ENCODE measurements around the gene APOB.
"Not testable (repeated sequence)": the region's sequence is repeated elsewhere in the genome, so short reads cannot be mapped to it uniquely, and the experiment has no call there.

Gene APOB

GRCh38 chr2:21033237-21034155, 10.4 kb downstream of the APOB start:
- no peak for DNase-seq (ENCODE audit: low read depth)

DNA sequence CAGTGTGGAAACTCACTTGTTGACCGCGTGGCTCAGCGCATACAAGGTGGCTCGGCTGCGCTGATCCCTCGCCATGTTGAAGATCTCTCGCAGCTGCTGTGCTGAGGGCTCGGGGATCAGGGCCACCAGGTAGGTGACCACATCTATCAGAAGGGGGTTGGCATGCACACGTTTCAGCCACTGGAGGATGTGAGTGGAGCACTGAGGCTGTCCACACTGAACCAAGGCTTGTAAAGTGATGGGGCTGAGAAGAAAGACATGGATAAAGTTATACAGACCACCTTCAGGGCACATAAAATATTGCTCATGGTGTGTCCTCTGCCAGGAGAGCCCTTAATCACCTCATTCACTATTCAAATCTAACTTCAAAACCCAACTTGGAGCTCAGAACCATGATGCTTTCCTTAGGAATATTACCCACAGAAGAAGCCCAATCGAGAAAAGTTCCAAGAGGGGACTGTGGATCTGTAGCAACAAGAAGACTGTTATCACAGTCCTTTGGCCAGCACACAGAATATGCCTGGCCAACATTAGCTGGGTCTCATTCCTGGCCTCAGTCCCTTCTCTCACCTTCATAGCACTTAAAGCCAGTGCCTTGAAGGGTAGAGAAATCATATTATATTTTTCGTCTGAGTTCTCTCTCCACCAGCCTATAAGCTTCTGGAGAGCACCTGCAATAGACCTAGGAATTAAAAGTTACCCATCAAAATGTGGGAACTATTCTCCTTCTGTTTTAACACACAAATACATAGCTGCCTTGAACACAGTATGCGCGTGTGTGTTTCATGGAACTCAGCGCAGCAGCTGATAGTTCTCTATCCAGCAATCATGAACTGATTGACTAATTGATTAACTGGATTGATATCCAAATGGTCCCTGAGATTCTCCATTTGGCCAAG, 11.3 kb downstream of the APOB start:
- DNase-seq (ENCODE audit: low read depth): no peak

DNA sequence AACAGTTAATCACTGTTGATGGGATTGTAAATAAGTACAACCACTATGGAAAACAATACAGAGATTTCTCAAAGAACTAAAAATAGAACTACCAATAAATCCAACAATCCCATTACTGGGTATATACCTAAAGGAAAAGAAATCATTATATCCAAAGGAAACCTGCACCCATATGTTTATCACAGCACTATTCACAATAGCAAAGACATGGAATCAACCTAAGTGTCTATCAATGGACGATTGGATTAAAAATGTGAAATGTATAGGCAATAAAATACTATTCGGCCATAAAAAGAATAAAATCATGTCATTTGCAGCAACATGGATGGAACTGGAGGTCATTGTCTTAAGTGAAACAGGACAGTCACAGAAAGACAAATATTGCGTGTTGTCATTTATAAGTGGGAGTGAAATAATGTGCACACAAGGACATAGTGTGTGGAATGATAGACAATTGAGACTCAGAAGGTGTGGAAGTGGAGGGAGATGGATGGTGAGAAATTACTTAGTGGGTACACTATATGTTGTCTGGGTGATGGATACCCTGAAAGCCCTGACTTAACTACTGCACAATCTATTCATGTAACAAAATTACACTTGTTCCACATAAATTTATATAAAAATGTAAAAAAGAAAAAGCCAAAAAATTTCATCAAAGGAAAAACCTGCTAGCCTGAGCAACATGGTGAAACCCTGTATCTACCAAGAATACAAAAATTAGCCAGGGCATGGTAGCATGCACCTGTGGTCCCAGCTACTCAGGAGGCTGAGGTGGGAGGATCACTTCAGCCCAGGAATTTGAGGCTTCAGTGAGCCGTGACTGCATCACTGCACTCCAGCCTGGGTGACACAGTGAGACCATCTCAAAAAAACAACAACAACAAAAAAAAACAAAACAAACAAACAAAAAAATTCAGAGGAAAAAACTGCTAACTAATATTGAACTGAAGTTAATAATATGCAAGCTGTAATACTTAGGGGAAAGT, 12.6 kb downstream of the APOB start:
- no peak for DNase-seq (ENCODE audit: low read depth)

GRCh38 chr2:21029519-21029918, 14.4 kb downstream of the APOB start:
- DNase-seq (ENCODE audit: low read depth): no peak

DNA sequence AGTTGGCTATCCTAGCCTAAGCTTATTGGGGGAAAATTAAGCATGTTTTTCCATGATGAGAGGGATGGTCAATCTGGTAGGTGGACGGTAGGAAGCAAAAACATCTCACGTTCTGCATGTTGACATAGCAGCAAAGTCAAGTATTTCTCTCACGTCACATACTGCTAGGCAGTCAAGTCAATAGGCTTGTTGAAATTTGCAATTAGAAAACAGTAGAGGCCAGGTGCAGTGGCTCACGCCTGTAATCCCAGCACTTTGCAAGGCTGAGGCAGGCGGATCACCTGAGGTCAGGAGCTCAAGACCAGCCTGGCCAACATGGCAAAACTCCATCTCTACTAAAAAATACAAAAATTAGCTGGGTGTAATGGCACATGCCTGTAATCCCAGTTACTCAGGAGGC, 14.9 kb downstream of the APOB start:
- not testable (repeated sequence) for DNase-seq (ENCODE audit: low read depth)

DNA sequence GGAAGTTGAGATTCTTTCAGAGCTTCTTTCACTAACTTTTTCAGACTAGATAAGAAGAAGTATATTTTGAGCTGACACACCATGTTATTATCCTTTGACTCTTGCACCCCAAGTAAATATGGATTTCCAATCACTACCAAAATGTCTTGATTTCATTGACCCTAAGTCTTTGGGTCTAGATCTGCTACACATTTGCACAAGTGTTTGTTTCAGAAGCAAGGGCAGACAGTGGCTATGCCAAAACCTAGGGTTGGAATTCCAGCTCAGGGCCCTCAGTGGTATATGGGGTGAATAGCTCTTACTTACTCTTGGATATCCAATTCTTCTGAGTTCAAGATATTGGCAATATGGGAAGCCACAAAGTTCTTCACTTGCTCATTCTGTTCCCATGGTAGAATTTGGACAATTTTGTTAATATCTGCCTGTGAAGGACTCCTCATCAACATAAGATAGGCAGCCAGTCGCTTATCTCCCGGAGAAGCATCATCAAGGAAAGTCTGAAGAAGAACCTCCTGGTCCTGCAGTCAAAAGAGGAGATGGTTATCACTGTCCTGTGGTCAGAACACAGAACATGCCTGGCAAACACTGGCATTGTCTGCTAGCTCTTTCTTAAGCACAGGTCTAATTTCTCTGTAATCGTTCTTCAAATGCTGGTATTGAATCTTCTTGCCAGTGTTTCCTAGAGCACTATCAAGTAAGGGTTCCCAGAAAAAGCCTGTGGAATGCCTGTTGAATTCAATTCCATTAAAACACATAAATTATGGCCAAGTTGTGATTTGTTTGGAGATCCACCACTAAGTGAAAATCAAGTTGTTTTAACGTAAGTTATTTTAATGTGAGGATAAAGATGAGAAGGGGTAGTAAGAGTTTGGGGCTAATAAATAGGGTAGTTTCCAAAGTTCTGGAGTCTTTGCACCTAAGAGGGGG, 15.6 kb downstream of the APOB start:
- DNase-seq (ENCODE audit: low read depth): no peak

GRCh38 chr2:21026479-21027282, 17.2 kb downstream of the APOB start:
- no peak for DNase-seq (ENCODE audit: low read depth)

DNA sequence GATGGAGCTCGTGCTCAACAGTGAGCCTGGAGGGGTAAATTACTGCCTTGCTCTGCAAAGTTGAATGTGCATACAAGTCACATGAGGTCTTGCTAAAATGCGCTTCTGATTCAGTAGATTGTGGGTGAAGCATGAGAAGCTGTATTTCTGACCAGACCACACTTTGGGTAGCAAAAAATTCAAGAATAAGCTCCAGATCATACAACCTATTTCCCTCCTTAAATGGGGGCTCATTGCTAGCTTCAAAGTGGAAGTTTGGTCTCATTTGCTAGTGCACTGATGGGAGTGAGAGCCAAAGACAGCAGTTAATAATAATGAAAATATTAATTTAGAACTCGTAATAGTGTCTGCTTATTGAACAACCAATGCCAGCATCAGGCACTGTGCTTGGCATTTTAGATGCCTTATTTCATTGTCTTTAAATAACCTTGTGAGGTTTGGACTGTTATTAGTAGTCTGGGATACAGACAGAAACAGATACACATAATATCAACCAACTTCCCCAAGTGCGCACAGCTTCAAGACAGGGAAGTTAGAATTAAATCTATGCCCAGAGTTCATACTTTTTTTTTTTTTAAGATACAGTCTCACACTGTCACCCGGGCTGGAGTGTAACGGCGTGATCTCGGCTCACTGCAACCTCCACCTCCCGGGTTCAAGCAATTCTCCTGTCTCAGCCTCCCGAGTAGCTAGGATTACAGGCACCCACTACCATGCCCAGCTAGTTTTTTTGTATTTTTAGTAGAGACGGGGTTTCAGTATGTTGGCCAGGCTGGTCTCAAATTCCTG, 18.0 kb downstream of the APOB start:
- no peak for DNase-seq (ENCODE audit: low read depth)

DNA sequence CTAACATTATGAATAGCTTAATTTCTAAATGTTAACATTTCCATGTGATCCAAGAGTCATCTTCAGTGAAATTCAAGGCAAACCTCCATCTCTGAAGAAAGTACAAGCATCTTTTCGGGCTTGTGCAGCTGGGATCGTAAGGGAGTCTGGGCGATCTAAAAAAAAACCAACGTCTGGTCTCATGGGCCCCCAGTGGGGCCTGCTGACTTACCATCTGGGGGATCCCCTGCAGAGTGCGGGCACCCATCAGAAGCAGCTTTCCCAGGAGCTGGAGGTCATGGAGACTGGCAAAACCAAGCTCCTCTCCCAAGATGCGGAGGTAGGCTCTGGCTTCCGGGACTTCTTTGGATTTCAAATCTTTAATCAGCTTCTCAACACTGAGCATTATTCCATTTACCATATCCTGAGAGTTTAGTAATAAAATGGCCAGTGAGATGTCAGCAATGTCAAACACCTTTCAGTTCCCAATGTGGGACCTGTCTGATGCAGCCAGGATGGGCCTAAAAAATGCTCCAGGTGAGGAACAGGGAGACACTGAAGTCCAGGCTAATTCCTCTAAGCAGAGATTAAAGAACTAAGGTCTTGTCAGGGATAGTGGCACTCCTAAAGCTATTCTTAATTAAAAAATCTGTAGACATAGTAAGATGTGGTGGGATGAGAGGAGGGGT, 19.0 kb downstream of the APOB start:
- no peak for DNase-seq (ENCODE audit: low read depth)

DNA sequence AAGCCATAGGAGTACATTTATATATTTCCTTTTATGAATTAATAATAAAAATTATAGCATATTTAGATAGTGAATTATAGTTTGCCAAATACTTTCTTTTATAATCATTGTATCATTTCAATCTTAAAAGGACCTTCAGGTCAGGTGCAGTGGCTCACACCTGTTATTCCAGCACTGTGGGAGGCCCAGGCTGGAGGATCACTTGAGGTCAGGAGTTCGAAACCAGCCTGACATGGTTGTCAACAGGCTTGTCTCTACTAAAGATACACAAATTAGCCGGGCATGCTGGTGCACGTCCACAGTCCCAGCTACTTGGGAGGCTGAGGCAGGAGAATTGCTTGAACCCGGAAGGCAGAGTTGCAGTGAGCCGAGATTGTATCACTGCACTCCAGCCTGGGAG, 19.7 kb downstream of the APOB start:
- DNase-seq (ENCODE audit: low read depth): no peak

- DNase-seq (ENCODE audit: low read depth): no peak
Measured at GRCh38 chr2:21023419-21024181, 20.3 kb downstream of the APOB start.

DNA sequence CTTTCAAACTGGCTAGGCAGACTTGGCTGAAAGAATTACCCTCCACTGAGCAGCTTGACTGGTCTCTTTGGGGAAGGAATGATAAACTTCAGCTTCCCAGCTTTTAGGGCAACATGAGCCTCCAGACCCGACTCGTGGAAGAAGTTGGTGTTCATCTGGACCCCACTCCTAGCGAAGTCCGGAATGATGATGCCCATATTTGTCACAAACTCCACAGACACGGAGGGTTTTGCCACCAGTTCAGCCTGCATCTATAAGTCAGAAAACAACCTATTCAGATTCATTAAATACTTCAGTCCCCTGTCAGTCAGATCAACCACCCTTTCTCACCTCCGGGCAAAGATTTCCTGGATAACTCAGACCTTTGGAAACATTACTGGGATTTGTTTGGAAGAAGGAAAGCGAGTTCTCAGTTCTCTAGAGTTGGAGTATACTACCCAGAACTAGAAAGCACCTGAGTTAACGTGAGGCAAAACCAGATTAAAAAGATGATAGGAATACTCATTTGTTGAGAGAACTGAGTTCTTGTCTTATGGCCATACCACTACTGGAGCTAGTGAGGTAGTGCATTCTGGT, 21.0 kb downstream of the APOB start:
- DNase-seq (ENCODE audit: low read depth): no peak

DNA sequence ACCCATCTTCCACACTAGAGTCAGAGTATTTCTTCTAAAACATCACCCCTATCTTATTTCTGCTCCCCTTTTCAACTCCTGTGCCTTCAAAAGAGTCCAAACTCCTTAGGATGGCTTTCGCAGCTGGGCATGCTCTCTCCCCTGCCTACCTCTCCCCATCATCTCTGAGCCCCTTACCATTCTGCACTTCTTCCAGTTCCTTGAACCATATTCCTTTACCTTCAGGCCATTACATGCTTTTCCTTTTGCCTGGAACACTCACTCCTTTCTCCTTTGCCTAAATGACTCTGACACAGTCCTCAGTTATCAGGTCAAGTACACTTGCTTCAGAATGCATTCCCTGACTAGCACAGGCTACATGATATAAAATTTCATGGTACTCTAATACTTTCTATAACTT, 22.4 kb downstream of the APOB start:
- no peak for DNase-seq (ENCODE audit: low read depth)

DNA sequence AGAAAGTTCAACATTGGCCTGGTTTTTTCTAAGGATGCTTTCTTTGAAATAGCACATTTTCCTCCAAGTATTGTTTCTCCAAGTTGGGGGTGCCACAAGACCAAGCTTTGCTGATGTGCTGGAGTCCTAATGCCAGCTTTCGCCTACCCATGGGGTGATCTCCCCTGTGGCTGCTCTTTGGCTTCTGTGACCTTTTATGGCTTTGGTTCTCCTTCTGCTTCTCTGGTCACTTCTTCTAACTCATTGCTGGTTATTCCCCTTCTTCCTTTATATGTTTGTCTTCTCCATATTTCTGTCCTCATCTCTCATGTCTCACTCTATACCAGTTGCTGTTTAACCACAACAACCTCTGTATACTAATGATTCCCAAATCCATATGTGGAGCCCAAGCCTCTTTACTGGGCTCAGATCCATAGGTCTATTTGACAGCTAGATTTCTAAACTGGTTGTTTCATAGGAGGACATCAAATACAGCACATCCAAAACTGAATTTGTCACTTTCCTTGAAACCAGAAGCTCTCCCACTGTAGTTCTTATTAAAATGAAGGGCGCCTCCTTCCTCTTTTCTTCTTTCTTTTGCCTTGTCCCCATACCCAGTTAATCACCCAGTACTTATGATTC, 23.1 kb downstream of the APOB start:
- no peak for DNase-seq (ENCODE audit: low read depth)

DNA sequence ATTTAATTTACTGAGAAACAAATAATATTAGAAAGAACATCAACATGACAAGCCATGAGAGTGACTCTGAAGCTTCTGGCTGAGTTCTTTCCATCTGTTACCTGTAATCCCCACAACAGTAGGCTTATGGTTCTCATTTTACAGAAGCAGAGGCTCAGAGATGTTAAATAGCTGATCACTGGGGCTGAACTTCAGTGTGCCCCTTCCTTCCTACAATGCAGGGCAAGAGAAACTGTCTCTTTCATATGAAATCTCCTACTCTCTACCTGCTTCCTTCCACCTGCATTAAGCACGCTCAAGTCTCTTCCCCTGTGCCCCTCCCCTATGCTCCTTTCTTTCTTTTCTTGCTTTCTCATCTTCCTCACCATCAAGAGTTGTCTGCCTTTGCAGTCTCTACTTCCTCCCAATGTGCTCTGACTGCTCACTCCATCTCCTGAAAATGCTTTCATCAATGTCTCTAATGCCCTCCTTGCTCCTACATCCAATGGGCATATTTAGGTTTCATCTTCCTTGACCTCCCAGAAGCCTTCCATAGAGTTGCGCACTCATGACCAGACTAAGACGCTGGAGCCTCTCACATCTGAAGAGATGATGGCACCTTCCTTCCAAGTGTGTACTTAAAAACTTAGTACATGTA, 23.7 kb downstream of the APOB start:
- no peak for DNase-seq (ENCODE audit: low read depth)

- no peak for DNase-seq (ENCODE audit: low read depth)
Measured at GRCh38 chr2:21019678-21020021, 24.2 kb downstream of the APOB start.
